ENCODE measurements around the gene PNPLA3. TPM values are rescaled to one million over a fixed set of nuclear protein-coding genes. Genes with fewer than 3 reads are reported as not detected.
A peak's percentile ranks its signal among the peaks of the same experiment; 100 is the strongest.
"Not testable (repeated sequence)": the region's sequence is repeated elsewhere in the genome, so short reads cannot be mapped to it uniquely, and the experiment has no call there.

Gene PNPLA3
- total and polyA plus RNA-seq, 11 donors = 0.11 to 1.9 (median 0.18) TPM; not detected in 5

- TF ChIP-seq POLR2A (IDR thresholded peaks at IDR 0.05) (no peak), CTCF (IDR thresholded peaks at IDR 0.05) (no peak)
- no peak overlapping the region for H3K4me3 ChIP-seq
- DNase-seq (no peak), ATAC-seq (no peak)
- H3K9me3 ChIP-seq = no peaks in the 10 kb centered on the region
- H3K4me1 ChIP-seq = no peaks in the 10 kb centered on the region
- WGBS, 4 donors = 38 to 51% (median 40%) methylated on average over 6 to 7 of the region's 7 CpGs
- intact Hi-C loops (cut with DNase I) = no loop called here
- no peak overlapping the region for H3K27ac ChIP-seq
- H3K27me3 ChIP-seq = peaks cover 0 to 22% (median 0%) of the 10 kb centered on the region in 9 donors
- H3K36me3 ChIP-seq = no peaks in the 10 kb centered on the region
These were observed 23.4 kb upstream of the PNPLA3 start for GRCh38 chr22:43900206-43900605.

GRCh38 chr22:43901976-43902643 is 21.5 kb upstream of the PNPLA3 start:
- Histone ChIP-seq H3K36me3 (no peaks in the 10 kb centered on the region), H3K4me1 (no peaks in the 10 kb centered on the region), H3K27me3 (peaks cover 0 to 24% (median 0%) of the 10 kb centered on the region in 9 donors), H3K4me3 (no peak overlapping the region), H3K27ac (no peak overlapping the region), H3K9me3 (no peaks in the 10 kb centered on the region)
- no peak for TF ChIP-seq CTCF (IDR thresholded peaks at IDR 0.05)
- TF ChIP-seq POLR2A (IDR thresholded peaks at IDR 0.05) = no peak
- DNase-seq (no peak), ATAC-seq (no peak)
- intact Hi-C loops (cut with DNase I) = no loop called here
- WGBS, 4 donors = 37 to 62% (median 46%) methylated on average over 5 of the region's 5 CpGs

- ATAC-seq; H3K9me3 ChIP-seq; DNase-seq; H3K4me1 ChIP-seq; intact Hi-C loops (cut with DNase I); H3K4me3 ChIP-seq; H3K27ac ChIP-seq; H3K36me3 ChIP-seq: not testable (repeated sequence)
- WGBS, 4 donors = 60 to 61% (median 60%) methylated on average over 12 of the region's 12 CpGs
- H3K27me3 ChIP-seq = peaks cover 0 to 26% (median 0%) of the 10 kb centered on the region in 9 donors
These were observed 20.6 kb upstream of the PNPLA3 start for GRCh38 chr22:43903033-43903432.

GRCh38 chr22:43904412-43904811 is 19.2 kb upstream of the PNPLA3 start:
- TF ChIP-seq CTCF (IDR thresholded peaks at IDR 0.05) = peak in 10 of 12 donors; percentile 16 to 46 (median 34)
- H3K27me3 ChIP-seq = peaks cover 0 to 28% (median 0%) of the 10 kb centered on the region in 9 donors
- ATAC-seq; H3K4me3 ChIP-seq; DNase-seq; H3K9me3 ChIP-seq; H3K36me3 ChIP-seq; H3K27ac ChIP-seq; H3K4me1 ChIP-seq; intact Hi-C loops (cut with DNase I): not testable (repeated sequence)
- WGBS, 4 donors = 29 to 42% (median 32%) methylated on average over 9 to 12 of the region's 12 CpGs

- H3K9me3 ChIP-seq = no peaks in the 10 kb centered on the region
- WGBS, 4 donors = 35 to 48% (median 46%) methylated on average over 7 of the region's 7 CpGs
- no peak overlapping the region for H3K4me3 ChIP-seq
- no peaks in the 10 kb centered on the region for H3K4me1 ChIP-seq
- H3K36me3 ChIP-seq = no peaks in the 10 kb centered on the region
- intact Hi-C loops (cut with DNase I) = no loop called here
- TF ChIP-seq CTCF (IDR thresholded peaks at IDR 0.05) = no peak
- TF ChIP-seq POLR2A (IDR thresholded peaks at IDR 0.05) = no peak
- ATAC-seq = no peak
- DNase-seq = no peak
- H3K27ac ChIP-seq = no peak overlapping the region
- peaks cover 0 to 28% (median 0%) of the 10 kb centered on the region in 9 donors for H3K27me3 ChIP-seq
These were observed 17.9 kb upstream of the PNPLA3 start for GRCh38 chr22:43905681-43906080.

Data from heart left ventricle (tissue), 16 donors.